Amygdala (tissue), 56 donors: ENCODE results near the gene NAV2.

ENCODE experiments used
- DNase-seq, 56 donors: peaks; one replicate each; lab custom pipeline; 2025; lab: John Stamatoyannopoulos, UW

Gene NAV2

GRCh38 chr11:19849107-19849789, 136.6 kb downstream of the NAV2 start:
- DNase-seq, result no peak

DNA sequence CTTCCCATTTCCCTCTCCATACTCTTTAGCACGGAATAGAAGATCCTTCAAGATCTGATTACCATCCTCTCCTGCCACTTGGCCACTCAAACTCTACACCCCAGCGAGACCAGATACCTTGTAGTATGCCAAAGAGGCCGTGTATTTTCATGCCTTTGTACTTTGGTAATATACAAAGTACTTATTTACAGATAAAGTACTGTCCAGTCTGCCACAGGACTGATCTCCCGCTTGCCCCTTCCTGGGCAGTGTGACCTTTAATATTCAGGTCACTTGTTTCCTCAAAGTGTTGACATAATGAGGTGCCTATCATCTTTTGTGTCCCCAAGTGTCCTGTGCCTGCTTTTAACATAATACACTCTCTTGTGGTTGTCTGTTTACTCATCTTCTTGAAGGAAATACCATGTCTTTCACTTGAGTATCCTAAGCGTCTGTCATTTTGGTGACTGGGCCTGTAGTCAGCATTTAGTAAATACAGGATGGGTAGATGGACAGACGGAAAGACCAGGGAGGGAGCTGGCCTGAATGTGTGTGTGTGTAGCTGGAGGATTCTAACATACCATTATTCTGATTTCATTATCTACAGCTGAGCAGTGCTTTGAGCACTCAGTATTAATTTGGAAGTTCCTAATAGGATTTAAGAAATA, 137.4 kb downstream of the NAV2 start:
- DNase-seq, result no peak

- no peak for DNase-seq
Measured at GRCh38 chr11:19852288-19852687, 139.7 kb downstream of the NAV2 start.

DNA sequence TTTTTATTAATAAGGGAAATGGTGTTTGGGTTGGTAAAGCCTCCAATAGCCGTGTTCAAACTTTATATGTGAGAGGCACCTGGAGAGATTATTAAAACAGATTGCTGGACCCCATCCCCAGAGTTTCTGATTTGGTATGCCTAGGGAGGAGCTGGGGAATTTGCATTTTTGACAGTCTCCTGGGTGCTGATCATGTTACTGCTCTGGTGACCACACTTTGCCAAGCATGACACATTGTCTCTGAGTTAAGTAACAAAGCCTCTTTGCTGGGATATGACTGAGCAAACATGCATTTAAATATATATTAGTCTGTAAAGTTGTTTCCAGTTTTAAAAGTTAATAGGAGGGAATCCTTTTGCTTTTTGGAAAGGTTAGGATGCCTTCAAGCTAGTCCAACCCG, 140.4 kb downstream of the NAV2 start:
- DNase-seq, result no peak

- DNase-seq, result no peak
Measured at GRCh38 chr11:19853920-19854319, 141.3 kb downstream of the NAV2 start.

- DNase-seq, result no peak
Measured at GRCh38 chr11:19861171-19861570, 148.5 kb downstream of the NAV2 start.

DNA sequence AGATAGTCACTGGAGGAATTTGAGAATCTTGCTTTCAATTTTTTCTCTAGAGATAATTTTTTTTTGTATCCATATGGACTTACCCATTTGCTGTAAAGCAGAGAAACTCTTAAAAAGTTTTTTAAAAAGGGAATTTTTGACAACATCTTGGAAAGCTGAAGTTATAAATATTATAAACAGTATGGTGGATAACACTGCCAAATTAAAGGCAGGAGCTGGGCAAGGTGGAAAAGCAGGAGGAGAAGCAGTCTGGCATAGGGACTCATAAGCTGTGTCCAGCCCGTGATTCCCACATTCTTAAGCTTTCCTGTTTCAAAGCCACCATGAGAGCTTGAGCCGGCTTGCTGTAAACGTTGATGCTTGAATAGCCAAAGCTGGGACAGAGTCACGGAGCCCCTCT, 149.5 kb downstream of the NAV2 start:
- DNase-seq, result no peak

DNA sequence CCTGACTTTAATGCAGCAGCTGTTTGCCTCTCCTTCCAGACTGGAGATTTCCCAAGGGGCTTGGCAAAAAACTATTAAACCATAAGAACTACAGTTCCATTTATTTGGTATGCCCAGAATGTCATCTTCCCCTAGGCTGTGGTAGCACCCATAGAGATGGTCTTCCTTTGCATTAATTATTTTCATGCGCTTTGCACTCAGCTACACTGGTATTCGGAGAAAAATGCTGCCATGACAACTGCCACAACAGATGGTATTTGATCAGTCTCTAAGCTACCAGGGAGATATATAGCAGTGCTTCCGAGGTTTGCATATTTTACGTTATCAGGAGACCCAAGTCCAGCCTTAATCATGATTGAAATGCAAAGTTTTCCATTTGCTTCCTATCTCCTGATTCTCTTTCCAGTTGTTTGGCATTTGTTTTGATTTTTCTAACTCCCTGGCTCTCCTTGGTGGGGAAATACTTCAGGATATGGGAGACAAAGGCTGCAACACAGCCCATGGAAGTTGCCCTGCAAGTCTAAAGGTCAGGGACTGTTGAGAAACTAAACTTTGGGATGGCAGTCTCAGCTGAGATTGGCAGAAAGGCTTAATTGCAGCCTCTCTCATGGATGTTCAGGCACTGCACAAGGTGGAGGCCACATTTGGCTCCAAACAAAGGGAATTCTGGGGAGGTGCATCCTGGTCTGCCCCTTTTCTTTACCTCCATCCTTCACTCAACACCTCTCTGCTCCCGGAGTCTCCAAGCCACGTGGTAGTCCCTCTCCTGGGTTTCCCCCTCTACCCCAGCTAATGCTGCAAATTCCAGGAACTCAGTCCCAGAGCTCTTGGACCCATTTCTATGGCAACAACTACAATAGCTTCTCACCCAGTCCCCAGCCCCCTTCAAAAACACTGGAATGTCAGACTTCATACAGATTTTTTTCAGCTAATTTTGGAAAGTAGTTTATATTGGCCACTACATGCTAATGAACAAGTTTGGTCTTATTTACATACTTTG, 151.8 kb downstream of the NAV2 start:
- DNase-seq, result peak in 2 of 56 donors; percentile 14 to 25

GRCh38 chr11:19866037-19866436, 153.4 kb downstream of the NAV2 start:
- no peak for DNase-seq

- peak in 1 of 56 donors; percentile 6 for DNase-seq
Measured at GRCh38 chr11:19866521-19866920, 153.9 kb downstream of the NAV2 start.

DNA sequence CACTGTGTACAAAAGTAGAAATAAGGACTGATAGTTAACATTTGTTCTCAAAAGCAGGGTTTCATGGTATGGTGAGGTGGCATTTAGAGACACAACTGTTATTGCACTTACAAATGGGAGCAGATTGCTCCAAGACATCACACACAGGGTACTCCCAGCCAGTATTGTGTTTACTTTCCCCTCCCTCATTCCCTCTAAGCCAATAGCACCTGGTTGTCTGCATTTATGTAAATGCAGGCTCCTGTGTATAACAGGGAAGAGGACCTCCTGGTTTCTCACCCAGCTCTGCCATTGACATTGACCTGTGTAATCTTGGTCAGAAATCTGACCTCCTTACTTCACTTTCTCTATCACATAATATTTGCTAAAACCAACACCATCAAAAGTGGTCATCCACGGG, 154.4 kb downstream of the NAV2 start:
- DNase-seq, result no peak

- peak in 6 of 56 donors; percentile 8 to 67 (median 27) for DNase-seq
Measured at GRCh38 chr11:19868281-19868821, 155.7 kb downstream of the NAV2 start.

DNA sequence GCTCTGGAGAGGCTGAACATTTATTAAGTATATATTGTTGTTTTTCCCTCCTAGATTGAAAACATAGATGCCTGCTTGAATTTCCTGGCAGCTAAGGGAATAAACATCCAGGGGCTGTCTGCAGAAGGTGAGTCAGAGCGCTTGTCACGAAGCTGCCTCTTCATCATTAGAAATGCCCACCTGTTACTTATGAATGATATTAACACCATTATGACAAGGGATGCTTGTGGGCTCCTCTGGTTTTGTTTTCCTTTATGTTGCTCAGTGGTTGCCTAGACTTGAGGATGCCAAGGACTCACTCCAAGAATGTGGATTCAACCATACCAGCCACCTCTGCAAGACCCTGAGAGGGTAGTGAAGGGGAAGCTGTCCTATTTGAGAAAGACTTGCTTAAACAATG, 156.2 kb downstream of the NAV2 start:
- DNase-seq, result no peak

GRCh38 chr11:19869466-19869865, 156.8 kb downstream of the NAV2 start:
- no peak for DNase-seq

- DNase-seq, result peak in 1 of 56 donors; percentile 6
Measured at GRCh38 chr11:19869946-19870589, 157.4 kb downstream of the NAV2 start.

DNA sequence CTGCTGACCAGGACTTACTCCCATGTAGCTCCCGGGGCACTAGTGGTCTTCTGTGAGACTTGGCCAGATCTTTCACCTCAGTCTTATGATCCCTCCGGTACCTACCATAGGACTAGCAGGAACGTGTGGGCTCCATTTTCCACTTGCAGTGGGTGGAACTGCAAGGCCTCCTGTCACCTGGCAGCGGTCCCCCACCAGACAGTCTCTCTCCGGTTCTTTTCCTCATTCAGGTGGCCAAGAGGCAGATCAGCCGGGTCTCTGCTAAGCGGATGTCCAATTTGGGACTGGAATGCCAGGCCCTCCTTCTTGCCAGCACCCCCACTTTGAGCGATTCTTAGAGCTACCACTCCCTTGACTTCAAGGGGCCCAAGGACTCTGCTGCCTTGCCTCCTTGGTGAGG, 158.9 kb downstream of the NAV2 start:
- DNase-seq, result no peak

DNA sequence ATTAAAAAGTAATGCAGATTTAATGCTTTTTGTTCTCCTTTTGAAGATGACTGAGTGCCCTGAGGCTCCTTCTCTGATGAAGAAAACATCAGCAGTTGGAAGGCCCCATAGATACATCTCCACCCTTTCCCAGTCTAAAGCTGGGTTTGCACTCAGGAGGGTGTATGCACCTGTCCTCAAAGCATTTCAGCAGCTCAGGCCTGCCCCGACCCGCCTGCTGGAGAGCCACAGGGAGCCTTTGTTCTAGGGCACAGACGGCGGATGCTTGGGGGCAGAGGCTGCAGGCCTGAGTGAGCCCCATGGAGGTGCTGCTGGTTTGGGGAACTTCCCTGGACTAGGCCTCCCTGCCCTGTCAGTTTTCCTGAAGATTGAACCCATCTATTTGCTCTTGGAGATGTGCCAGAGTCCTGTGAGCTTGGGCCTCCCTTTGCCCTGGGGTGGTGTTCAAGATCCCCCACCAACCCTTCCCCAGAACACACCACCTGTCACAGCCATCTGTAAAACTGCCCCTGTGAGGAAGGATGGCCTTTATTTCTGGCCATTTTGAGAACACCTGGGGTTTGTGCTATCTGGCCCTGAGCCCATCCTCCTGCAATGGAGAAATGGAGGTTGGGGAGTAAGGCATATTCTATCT, 160.0 kb downstream of the NAV2 start:
- no peak for DNase-seq

- DNase-seq, result no peak
Measured at GRCh38 chr11:19873730-19874129, 161.1 kb downstream of the NAV2 start.

- no peak for DNase-seq
Measured at GRCh38 chr11:19874266-19874665, 161.6 kb downstream of the NAV2 start.

DNA sequence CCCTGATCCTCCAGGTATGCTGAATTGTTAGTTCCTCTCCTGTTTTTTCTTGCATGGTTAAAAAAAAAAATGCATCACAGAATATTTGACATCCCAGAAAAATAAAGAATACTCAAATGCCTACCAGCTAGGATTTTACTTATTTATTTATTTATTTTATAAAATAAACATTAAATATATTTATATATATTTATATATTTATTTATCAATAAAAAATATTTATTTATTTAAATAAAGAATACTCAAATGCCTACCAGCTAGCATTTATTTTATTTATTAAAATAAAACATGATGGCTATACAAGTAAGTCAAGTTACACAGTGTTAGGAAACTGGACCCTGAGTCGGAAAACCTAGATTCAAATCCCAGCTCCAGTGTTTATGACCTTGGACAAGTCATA, 164.1 kb downstream of the NAV2 start:
- DNase-seq, result no peak
